Neural crest cell (in vitro differentiated cells): Measurements from ENCODE around the gene MINDY2. TPM values are rescaled to one million over a fixed set of nuclear protein-coding genes. Genes with fewer than 3 reads are reported as not detected.

Source experiments
- DNase-seq: peaks from one replicate; pipeline ENCODE4 v3.0.0; 2021; ENCODE audit warnings: low read depth, mixed read lengths, low spot score
- H3K27ac Mint-ChIP-seq: one replicate; pipeline ENCODE4 v1.8.0; 2021; ENCODE audit warnings: mild to moderate bottlenecking, mixed read lengths; ENCODE audit not compliant: unreplicated experiment
- H3K27me3 Mint-ChIP-seq: 2 replicates; pipeline ENCODE4 v1.8.0; 2021; ENCODE audit warnings: low read depth, mild to moderate bottlenecking, mixed read lengths
- H3K36me3 Mint-ChIP-seq: 2 replicates; pipeline ENCODE4 v1.8.0; 2021; ENCODE audit warnings: low read depth, mild to moderate bottlenecking, mixed read lengths
- H3K4me1 Mint-ChIP-seq: 2 replicates; pipeline ENCODE4 v1.8.0; 2021; ENCODE audit warnings: mixed read lengths
- H3K4me3 Mint-ChIP-seq: one replicate; pipeline ENCODE4 v1.8.0; 2021; ENCODE audit warnings: mild to moderate bottlenecking, mixed read lengths
- H3K9me3 Mint-ChIP-seq: 2 replicates; pipeline ENCODE4 v1.8.0; 2021; ENCODE audit warnings: mixed read lengths
- total RNA-seq: library from RNA; stranded (reverse); gene quantifications from 2 replicates; pipeline ENCODE4 v1.2.1, GENCODE V29; 2021
- TF ChIP-seq, protein P1 (sequence below): fragments of 200-600 bp; sonication (generic); conservative IDR thresholded peaks from 2 replicates; pipeline ENCODE4 v1.5.0; 2021; ENCODE audit warnings: antibody characterized with exemption, mild to moderate bottlenecking

Gene MINDY2
- total RNA-seq, 1 donor from 2014 or later: 14.3 TPM

DNA sequence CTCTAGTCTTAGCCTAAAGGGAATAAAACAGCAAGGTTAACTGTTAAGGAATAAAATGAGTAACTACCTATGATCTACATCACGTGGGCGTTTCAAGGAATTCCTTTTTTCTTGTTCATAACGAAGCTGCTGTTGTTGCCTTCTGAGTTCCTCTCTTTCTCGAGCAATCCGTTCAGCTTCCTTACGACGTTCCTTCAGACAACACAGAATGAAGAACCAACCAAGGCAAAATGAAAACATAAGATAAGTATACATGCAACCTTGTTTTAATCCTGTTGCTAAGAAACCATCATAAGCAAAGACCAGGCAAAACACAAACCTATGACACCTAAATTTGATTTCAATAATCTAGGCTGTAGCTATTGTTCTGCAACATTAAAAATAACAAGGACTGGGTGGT lies 118.3 kb downstream of the MINDY2 start:
- no peak for DNase-seq
- TF ChIP-seq, protein P1, sequence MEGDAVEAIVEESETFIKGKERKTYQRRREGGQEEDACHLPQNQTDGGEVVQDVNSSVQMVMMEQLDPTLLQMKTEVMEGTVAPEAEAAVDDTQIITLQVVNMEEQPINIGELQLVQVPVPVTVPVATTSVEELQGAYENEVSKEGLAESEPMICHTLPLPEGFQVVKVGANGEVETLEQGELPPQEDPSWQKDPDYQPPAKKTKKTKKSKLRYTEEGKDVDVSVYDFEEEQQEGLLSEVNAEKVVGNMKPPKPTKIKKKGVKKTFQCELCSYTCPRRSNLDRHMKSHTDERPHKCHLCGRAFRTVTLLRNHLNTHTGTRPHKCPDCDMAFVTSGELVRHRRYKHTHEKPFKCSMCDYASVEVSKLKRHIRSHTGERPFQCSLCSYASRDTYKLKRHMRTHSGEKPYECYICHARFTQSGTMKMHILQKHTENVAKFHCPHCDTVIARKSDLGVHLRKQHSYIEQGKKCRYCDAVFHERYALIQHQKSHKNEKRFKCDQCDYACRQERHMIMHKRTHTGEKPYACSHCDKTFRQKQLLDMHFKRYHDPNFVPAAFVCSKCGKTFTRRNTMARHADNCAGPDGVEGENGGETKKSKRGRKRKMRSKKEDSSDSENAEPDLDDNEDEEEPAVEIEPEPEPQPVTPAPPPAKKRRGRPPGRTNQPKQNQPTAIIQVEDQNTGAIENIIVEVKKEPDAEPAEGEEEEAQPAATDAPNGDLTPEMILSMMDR: no peak
- no peaks in the 10 kb centered on the region for H3K4me1 Mint-ChIP-seq
- no peak overlapping the region for H3K27ac Mint-ChIP-seq
- H3K36me3 Mint-ChIP-seq: peaks cover 47% of the 10 kb centered on the region
- no peaks in the 10 kb centered on the region for H3K9me3 Mint-ChIP-seq
- no peaks in the 10 kb centered on the region for H3K27me3 Mint-ChIP-seq
- no peak overlapping the region for H3K4me3 Mint-ChIP-seq

DNA sequence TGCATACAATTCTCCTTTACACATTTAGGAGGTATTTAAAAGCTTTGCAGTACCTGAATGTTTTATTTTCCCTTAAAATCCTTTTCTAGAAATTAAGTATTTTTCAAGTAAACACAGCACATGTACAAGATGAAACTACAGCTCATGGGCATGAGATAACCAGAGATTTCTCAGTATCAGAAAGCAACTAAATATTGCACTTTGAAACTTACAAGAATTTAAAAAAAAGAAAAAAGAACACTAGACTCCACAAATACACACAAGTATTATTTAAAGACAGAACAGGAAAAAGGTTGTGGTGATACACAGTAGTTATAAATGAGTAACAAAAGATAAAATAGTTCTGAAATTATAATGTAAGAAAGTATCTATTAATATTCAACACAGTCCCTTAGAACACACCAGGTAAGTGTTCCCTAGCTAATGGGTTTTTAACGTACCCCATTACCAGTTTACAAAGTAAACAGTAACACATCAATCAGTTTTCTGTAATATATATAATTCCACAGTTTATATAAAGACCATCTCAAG lies 127.1 kb downstream of the MINDY2 start:
- no peaks in the 10 kb centered on the region for H3K9me3 Mint-ChIP-seq
- H3K4me1 Mint-ChIP-seq: no peaks in the 10 kb centered on the region
- DNase-seq: no peak
- H3K27me3 Mint-ChIP-seq: no peaks in the 10 kb centered on the region
- no peak overlapping the region for H3K4me3 Mint-ChIP-seq
- peaks cover 21% of the 10 kb centered on the region for H3K36me3 Mint-ChIP-seq
- H3K27ac Mint-ChIP-seq: no peak overlapping the region
- TF ChIP-seq, protein P1: no peak

DNA sequence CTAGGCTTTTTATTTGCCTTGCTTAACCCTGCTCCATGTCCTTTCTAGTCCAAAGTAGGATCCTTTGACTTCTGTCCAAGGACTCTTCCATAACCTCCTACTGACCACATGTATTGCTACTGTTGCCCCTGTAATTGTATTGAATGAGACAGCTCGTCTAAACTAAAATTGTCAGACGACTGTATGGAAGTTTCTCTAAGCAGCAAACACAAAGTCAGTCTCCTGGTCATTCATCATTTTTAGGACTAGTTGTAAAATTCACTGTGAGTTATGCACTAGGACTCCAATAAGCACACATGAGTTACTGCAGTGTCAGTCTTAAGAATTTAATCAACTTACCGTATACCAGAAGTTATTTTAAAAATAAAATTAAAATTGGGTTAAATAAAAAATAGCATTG lies 129.5 kb downstream of the MINDY2 start:
- no peaks in the 10 kb centered on the region for H3K9me3 Mint-ChIP-seq
- H3K27me3 Mint-ChIP-seq: no peaks in the 10 kb centered on the region
- H3K27ac Mint-ChIP-seq: no peak overlapping the region
- TF ChIP-seq, protein P1: no peak
- H3K4me1 Mint-ChIP-seq: no peaks in the 10 kb centered on the region
- H3K36me3 Mint-ChIP-seq: peaks cover 11% of the 10 kb centered on the region
- no peak for DNase-seq
- no peak overlapping the region for H3K4me3 Mint-ChIP-seq

DNA sequence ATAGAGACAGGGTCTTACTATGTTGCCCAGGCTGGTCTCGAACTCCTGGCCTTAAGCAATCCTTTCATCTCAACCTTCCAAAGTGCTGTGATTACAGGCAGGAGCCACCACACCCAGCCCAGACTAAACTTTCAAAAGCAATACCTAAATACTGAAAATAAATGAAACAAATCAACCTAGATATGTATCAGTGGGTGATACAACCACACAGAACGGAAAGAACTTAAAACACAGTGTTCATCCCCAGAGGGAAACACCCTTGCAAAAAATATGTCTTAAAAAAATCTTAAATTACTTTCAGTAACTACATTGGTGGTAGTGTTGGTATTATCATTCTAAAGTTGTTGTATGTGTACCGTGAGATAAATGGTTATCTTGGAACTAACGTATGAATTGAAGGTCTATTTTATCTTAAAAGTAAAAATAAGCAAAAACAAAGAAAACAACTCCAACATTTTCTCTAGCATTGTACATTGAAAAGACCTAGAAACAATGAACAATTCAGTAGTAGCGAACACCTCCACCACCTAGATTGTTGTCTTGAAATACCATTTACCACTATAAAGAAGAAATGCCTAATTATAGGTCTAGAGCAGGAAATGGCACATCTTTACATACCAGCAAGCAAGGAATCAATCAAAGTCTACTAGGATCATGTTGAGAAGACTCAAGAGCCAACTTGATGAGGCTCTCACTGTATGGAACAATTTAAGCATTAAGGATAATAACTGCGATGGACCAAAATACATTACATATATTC lies 137.6 kb downstream of the MINDY2 start:
- no peak for DNase-seq
- TF ChIP-seq, protein P1: no peak
- Mint-ChIP-seq H3K27ac (no peak overlapping the region), H3K9me3 (no peaks in the 10 kb centered on the region), H3K4me3 (no peak overlapping the region), H3K27me3 (no peaks in the 10 kb centered on the region), H3K4me1 (no peaks in the 10 kb centered on the region), H3K36me3 (peaks cover 2% of the 10 kb centered on the region)

DNA sequence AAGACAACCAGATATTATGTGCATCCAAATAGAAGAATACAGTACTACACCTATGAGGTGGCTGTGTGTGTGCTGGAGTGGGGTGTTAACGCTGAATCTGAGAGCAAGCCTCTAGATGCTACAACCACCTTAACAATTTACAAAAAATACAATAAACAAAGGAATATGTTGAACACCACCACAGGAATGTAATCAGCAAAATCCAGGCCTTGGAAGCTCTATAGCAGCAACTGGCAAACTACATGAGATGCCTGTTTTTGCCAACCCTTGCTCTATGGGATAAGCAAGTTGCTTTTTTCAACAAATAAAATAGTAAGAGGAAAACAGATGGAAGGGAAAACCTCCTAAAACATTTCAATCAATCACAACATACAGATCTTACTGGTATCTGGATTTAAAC lies 138.5 kb downstream of the MINDY2 start:
- no peaks in the 10 kb centered on the region for H3K4me1 Mint-ChIP-seq
- H3K36me3 Mint-ChIP-seq: peaks cover 7% of the 10 kb centered on the region

More for the DNA sequence above, 138.5 kb downstream of the MINDY2 start:
- Mint-ChIP-seq H3K4me3 (no peak overlapping the region), H3K9me3 (no peaks in the 10 kb centered on the region), H3K27ac (no peak overlapping the region), H3K27me3 (no peaks in the 10 kb centered on the region)
- TF ChIP-seq, protein P1: no peak
- no peak for DNase-seq
